NB4 (cell line): ENCODE data around the gene LST1.
A peak's percentile ranks its signal among the peaks of the same experiment; 100 is the strongest.

Source experiments
- DNase-seq: peaks from one replicate; pipeline ENCODE4 v3.0.0; 2010; ENCODE audit warnings: low read depth
- H3K4me3 ChIP-seq: one replicate; pipeline ENCODE4 v1.5.1; 2011; ENCODE audit warnings: mild to moderate bottlenecking, low read depth, low read length, moderate library complexity
- CTCF ChIP-seq: IDR thresholded peaks from one replicate; pipeline ENCODE4 v1.5.1; 2012; ENCODE audit warnings: low read depth, low read length
- MAX ChIP-seq: IDR thresholded peaks from 2 replicates; pipeline ENCODE4 v1.6.1; 2011; ENCODE audit warnings: low read depth, low read length
- MYC ChIP-seq: IDR thresholded peaks from 2 replicates; pipeline ENCODE4 v1.6.1; 2011; ENCODE audit warnings: low read depth, low read length
- POLR2A ChIP-seq: IDR thresholded peaks from 2 replicates; pipeline ENCODE4 v1.6.1; 2011; ENCODE audit warnings: mild to moderate bottlenecking; ENCODE audit not compliant: insufficient read length; ENCODE audit errors: extremely low read depth

LST1 gene

GRCh38 chr6:31630177-31630934 is 44.3 kb downstream of the LST1 start:
- no peak for DNase-seq
- TF ChIP-seq MAX (no peak), CTCF (no peak), MYC (no peak), POLR2A (no peak)
- no peak overlapping the region for H3K4me3 ChIP-seq

DNA sequence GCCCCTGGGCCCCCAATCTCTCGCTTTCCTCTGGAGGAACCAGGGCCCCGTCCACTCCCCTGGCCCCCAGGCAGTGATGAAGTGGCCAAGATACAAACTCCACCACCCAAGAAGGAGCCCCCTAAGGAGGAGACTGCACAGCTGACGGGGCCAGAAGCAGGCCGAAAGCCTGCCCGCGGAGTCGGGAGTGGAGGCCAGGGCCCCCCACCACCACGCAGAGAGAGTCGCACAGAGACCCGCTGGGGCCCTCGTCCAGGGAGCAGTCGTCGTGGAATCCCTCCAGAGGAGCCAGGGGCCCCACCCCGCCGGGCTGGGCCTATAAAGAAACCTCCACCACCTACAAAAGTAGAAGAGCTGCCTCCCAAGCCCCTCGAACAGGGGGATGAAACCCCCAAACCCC is 45.1 kb downstream of the LST1 start:
- TF ChIP-seq MYC = no peak
- no peak for TF ChIP-seq MAX
- no peak for TF ChIP-seq CTCF
- no peak for TF ChIP-seq POLR2A
- no peak for DNase-seq
- no peak overlapping the region for H3K4me3 ChIP-seq

DNA sequence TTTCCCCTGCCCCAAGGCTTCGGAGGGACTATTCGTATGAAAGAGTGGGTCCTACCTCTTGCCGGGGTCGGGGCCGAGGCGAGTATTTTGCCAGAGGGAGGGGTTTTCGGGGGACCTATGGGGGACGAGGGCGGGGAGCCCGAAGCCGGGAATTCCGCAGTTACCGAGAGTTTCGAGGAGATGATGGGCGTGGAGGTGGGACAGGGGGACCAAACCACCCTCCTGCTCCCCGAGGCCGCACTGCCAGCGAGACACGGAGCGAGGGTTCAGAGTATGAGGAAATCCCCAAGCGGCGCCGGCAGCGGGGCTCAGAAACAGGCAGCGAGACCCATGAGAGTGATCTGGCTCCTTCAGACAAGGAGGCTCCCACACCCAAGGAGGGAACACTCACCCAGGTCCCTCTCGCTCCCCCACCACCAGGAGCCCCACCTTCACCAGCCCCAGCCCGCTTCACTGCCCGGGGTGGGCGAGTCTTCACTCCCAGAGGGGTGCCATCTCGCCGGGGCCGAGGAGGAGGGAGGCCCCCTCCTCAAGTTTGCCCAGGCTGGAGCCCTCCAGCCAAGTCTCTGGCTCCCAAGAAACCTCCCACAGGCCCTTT is 45.7 kb downstream of the LST1 start:
- H3K4me3 ChIP-seq = no peak overlapping the region
- no peak for TF ChIP-seq CTCF
- TF ChIP-seq POLR2A = peak; percentile 32
- DNase-seq = no peak

GRCh38 chr6:31632279-31632946 is 46.3 kb downstream of the LST1 start:
- no peak overlapping the region for H3K4me3 ChIP-seq
- TF ChIP-seq MYC (no peak), POLR2A (no peak), CTCF (no peak), MAX (no peak)
- DNase-seq = no peak

- DNase-seq = no peak
- no peak overlapping the region for H3K4me3 ChIP-seq
- TF ChIP-seq MAX = no peak
- no peak for TF ChIP-seq MYC
- TF ChIP-seq POLR2A = no peak
- TF ChIP-seq CTCF = no peak
Measured at GRCh38 chr6:31633447-31633846, 47.4 kb downstream of the LST1 start.
